Amygdala (tissue), 56 donors: ENCODE measurements around the gene RPH3AL.
A peak's percentile ranks its signal among the peaks of the same experiment; 100 is the strongest.
"Not testable (repeated sequence)": the region's sequence is repeated elsewhere in the genome, so short reads cannot be mapped to it uniquely, and the experiment has no call there.

Experiments
- DNase-seq, 56 donors: peaks; one replicate each; lab custom pipeline; 2025; lab: John Stamatoyannopoulos, UW

RPH3AL gene

DNA sequence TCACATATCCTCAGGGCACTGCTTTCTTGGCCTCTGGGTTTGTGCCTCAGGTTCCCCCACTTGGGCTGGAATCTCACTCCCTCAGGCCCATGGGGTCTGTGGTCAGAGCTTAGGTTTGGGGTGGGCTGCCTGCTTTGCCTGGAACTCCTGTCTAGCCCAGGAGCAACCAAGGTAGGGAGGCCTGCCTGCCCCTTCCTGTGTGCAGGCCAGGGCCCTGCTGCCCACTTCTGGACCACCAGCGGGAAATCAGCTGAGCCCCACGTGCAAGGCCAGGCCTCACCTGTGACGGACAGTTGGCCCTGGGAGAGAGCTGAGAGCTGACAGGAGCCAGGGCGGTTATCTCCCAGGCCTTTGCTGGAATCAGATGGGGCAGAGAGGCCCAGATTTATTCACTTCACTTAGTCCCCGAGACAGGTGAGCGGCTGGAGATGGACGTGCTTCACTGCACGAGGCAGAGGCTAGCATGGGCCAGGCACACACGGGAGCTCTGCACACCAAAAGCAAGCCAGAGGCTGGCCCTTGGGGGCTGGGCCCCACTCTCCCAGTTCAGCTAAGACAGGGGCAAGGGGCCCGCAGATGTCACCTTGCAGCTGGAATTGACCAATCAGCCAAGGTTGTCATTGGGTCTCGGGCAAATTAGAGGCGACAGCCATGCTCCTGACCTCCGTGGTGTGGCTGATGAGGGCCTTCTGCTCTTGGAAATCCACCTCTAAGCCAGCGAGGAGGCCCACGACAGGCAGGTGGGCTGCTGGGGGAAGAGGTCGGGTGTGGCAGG, 121.2 kb downstream of the RPH3AL start:
- DNase-seq: no peak

- no peak for DNase-seq
Observed at GRCh38 chr17:230395-230770, 122.2 kb downstream of the RPH3AL start.

DNA sequence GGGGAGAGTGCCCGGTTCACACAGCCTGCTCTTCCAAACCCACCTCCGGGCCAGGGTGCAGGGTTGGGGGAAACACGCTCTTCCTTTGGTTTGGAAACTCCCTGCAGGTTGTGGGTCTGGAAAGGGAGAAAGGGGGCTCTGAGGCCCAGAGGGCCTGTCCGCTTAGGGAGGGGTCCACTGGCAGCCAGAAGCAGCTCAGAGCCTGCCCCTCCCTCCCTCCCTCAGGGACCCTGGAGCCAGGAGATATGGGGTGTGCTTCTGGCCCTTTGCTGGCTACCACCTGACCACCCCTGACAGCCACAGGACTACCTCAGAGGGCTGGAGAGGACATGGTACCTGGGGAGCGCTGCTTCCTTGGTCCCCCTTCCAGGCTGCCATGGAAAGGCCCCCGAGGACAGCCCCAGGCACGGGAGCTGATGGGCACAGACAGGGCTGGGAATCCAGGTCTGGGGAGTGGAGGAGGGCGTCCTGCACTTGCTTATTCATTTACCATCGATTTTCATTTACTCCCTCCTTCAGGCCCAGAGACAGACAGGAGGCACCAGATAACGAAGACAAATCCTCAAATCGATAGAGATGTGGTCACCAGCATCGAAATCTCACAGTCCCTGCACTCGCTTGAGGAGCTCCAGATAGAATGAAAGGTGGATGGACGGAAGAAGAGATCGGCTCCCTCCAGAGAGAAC, 122.8 kb downstream of the RPH3AL start:
- no peak for DNase-seq

GRCh38 chr17:228951-229708, 123.5 kb downstream of the RPH3AL start:
- DNase-seq: no peak

DNA sequence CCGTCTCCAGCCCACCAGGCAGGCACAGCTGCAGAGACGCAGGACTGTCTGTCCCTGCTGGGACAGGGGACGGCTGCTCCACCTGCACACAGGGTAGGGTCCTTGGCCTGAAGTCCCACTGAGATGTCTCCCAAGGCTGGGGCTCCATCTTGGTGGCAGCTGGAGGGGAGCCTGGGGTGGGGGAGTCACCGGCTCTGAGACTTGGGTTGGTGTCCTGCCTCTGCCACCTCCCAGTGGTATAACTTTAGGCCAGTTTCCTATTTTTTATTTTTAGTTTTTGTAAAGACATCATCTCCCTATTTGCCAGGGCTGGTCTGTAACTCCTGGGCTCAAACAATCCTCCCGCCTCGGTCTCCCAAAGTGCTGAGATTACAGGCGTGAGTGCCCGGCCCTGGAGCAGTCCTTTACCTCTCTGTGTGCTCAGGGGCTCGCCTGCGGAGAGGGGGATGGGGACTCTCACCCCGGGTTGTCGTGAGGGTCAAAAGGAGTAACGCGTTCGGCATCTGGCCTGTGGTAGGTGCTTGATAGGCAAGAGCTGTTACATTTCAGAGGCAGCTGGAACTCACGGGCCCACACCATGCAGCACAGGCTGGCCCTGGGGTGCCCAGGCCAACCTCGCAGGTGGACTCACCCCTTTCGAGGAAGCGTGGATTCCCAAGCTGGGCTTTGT, 124.5 kb downstream of the RPH3AL start:
- no peak for DNase-seq

DNA sequence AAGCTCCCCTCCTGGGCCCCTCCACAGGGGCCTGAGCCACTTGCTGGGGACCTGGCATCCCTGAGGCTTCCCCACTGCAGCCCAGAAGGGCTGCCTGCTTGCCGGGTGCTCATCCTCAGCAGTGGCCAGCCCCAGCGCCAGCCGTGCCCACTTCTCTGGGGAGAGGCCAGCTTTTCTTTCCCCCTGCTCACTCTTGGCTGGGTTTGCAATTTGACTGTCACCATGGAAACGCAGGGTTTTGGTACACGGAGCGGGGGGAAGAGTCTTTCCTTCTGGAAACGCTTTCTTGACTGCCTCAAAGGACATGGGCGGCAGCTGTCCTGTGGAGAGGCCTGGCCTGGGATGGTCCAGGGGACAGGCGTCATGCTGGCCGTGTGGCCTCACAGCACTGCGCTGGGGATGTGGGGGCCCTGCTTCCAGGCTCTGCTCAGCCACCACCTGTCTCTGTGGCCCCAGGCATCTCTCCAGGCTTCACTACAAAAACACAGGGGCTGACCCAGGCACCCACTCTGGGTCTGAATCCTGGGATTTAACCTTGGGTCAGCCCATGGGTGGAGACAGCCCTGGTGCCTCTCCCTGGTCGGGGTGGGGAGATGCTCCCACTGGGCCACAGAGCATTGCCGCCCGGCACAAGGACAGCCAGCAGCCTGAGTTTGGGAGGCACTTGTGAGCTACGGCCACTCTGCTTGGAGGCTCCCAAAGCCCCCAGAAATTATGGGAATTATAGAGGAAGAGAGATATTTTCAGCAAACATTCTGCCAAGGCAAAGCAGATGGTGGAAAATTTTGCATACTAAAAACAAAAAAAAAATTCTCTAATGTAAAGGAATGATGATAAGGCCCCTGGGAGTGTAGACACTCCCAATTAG, 125.3 kb downstream of the RPH3AL start:
- peak in 37 of 56 donors; percentile 9 to 66 (median 34) for DNase-seq

DNA sequence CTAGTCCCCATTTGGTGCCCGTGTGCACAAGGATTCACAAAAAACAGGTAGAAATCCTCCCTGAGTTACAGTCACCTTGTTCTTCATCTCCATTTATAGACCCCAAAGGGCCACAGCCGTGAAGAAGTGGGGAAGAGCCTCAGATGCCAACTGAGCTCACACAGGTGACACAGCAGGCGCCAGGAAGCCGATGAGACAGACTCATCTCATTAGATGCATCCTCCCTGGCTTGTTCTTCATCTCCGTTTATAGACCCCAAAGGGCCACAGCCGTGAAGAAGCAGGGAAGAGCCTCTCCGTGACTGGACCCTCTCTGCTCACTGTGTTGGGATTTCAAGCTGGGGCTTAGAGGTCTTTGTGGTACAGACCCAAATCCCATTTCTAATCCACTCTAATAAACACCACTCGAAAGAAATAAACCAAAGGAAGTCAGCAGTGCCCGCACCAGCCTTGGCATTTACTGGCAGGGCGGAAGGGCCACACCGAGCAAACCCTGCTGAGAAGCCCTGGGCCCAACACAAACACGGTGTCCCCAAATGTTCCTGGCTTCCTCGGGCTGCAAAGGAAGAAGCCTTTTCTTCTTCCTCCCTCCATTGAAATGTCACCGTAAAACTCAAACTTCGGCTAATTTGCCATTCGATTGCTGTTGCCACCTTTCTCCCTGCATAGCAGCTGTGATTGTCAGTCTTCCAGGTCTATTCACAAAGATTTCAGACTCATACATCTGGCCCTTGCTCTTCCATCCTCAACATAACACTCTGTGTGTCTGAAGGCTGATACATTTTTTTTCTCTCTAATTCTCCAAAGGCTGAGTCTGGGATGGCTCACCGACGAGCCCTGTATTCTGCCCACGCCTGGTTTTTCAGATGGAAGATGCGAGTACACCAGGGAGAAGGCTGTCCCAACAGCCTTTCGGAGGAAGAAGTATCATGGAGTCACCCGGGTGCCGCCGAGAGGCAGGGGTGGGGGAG, 126.2 kb downstream of the RPH3AL start:
- DNase-seq: peak in 4 of 56 donors; percentile 45 to 66 (median 58)

DNA sequence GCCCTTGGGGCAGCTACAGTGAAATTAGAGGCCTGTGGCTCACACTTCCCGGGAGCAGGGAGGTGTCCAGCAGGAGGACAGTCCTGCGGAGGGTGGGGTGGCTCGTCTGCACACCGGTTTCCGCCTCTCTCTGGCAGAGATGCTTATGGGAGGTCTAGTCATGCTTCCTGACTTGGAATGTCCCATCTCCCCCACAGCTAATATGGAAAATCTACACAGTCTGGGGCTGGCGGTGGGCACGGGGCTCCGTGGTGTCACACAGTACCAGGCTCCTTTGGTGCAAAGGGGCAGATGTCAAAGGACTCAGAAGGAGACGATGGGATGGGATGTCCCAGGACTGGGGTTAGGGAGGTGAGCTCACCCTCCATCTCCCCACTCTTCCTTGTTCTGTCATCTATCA, 127.1 kb downstream of the RPH3AL start:
- DNase-seq: no peak

- not testable (repeated sequence) for DNase-seq
Observed at GRCh38 chr17:224576-224975, 128.0 kb downstream of the RPH3AL start.

- DNase-seq: no peak
Observed at GRCh38 chr17:223723-224471, 128.7 kb downstream of the RPH3AL start.

DNA sequence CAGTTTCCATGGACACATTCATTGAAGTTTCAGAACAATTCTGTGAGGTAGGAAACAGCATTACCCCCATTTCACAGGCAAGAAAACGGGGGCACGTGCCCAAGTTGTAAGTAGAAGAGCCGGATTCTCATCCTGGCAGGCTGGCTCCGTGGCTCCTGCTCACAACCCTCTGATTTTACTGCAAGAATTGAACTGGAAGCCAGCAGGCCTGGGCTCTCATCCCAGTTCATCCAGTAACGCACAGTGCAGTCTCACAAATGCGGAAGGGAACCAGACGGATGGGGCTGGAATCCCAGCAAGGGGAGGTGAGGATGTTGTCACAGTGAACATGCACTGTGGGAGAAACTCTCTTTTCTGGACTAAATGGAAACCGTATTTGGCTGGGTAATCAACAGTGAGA, 130.4 kb downstream of the RPH3AL start:
- DNase-seq: peak in 17 of 56 donors; percentile 9 to 55 (median 25)

DNA sequence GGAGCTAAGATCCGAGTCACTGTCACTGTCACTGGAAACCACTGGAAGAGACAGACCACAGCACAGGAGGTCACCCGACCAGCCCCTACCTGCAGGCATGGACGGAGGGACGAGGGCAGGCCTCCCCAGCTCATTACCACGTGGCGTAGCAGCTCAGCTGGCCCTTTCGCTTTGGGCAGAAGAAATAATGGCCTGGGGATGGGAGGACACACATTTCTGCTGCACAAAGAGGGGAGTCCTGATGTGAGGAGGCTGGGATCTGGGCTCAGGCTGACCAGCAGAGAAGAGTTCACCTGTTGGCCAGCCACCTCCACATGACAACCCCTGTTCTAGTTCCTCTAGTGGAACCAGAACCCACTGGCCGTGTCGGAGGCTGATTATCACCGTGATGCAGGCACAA, 132.9 kb downstream of the RPH3AL start:
- no peak for DNase-seq

GRCh38 chr17:218432-219110, 134.0 kb downstream of the RPH3AL start:
- DNase-seq: no peak

- DNase-seq: no peak
Observed at GRCh38 chr17:216625-217024, 136.0 kb downstream of the RPH3AL start.

GRCh38 chr17:215563-216478, 136.8 kb downstream of the RPH3AL start:
- DNase-seq: peak in 4 of 56 donors; percentile 34 to 61 (median 36)

GRCh38 chr17:214881-215331, 137.7 kb downstream of the RPH3AL start:
- no peak for DNase-seq
